ENCODE measurements around the gene DIO3. TPM values are rescaled to one million over a fixed set of nuclear protein-coding genes. Genes with fewer than 3 reads are reported as not detected.
A peak's percentile ranks its signal among the peaks of the same experiment; 100 is the strongest.

Gene DIO3
- total RNA-seq, 3 donors from 2014 or later = 1.8 to 2.5 (median 1.9) TPM

GRCh38 chr14:101561897-101562490 lies 699 bp downstream of the DIO3 start:
- Histone ChIP-seq H3K9me3 (peaks cover 5% of the 10 kb centered on the region), H3K4me3 (no peak overlapping the region), H3K4me1 (ENCODE audit: low read depth) (no peaks in the 10 kb centered on the region), H3K36me3 (ENCODE audit: low read depth) (no peaks in the 10 kb centered on the region)
- TF ChIP-seq CTCF (IDR thresholded peaks at IDR 0.05) = no peak
- ATAC-seq (no peak), DNase-seq (peak in 2 of 3 donors; percentile 28 to 42)
- intact Hi-C loops (cut with DNase I, micrococcal nuclease) = no loop called here

GRCh38 chr14:101562659-101563351 lies 1.5 kb downstream of the DIO3 start:
- intact Hi-C loops (cut with DNase I, micrococcal nuclease) = no loop called here
- Histone ChIP-seq H3K4me3 (no peak overlapping the region), H3K9me3 (peaks cover 5% of the 10 kb centered on the region), H3K4me1 (ENCODE audit: low read depth) (no peaks in the 10 kb centered on the region), H3K36me3 (ENCODE audit: low read depth) (no peaks in the 10 kb centered on the region)
- TF ChIP-seq CTCF (IDR thresholded peaks at IDR 0.05) = no peak
- DNase-seq (peak in 2 of 3 donors; percentile 27 to 34), ATAC-seq (no peak)

GRCh38 chr14:101563352-101563653 lies 2.0 kb downstream of the DIO3 start:
- ATAC-seq (no peak), DNase-seq (peak in 1 of 3 donors; percentile 1)
- Histone ChIP-seq H3K4me3 (no peak overlapping the region), H3K36me3 (ENCODE audit: low read depth) (no peaks in the 10 kb centered on the region), H3K4me1 (ENCODE audit: low read depth) (no peaks in the 10 kb centered on the region), H3K9me3 (peaks cover 5% of the 10 kb centered on the region)
- no peak for TF ChIP-seq CTCF (IDR thresholded peaks at IDR 0.05)
- intact Hi-C loops (cut with DNase I, micrococcal nuclease) = no loop called here

- intact Hi-C loops (cut with DNase I, micrococcal nuclease) = no loop called here
- TF ChIP-seq CTCF (IDR thresholded peaks at IDR 0.05) = no peak
- no peaks in the 10 kb centered on the region for H3K4me1 ChIP-seq (ENCODE audit: low read depth)
- H3K4me3 ChIP-seq = no peak overlapping the region
- ATAC-seq (no peak), DNase-seq (peak in 2 of 3 donors; percentile 16 to 29)
- no peaks in the 10 kb centered on the region for H3K36me3 ChIP-seq (ENCODE audit: low read depth)
- H3K9me3 ChIP-seq = peaks cover 5% of the 10 kb centered on the region
Observed at GRCh38 chr14:101563654-101564443, 2.6 kb downstream of the DIO3 start.

GRCh38 chr14:101564444-101564776 lies 3.1 kb downstream of the DIO3 start:
- intact Hi-C loops (cut with DNase I, micrococcal nuclease) = no loop called here
- DNase-seq = peak in 2 of 3 donors; percentile 19 to 38
- no peaks in the 10 kb centered on the region for H3K36me3 ChIP-seq (ENCODE audit: low read depth)
- no peak for TF ChIP-seq CTCF (IDR thresholded peaks at IDR 0.05)
- no peak for ATAC-seq
- H3K4me3 ChIP-seq = no peak overlapping the region
- no peaks in the 10 kb centered on the region for H3K4me1 ChIP-seq (ENCODE audit: low read depth)
- peaks cover 5% of the 10 kb centered on the region for H3K9me3 ChIP-seq

All from mucosa of descending colon (tissue), 3 donors.